Central memory CD4-positive, alpha-beta T cell (primary cell): ENCODE measurements around the gene MAGT1.
A peak's percentile ranks its signal among the peaks of the same experiment; 100 is the strongest.
"Not testable (repeated sequence)": the region's sequence is repeated elsewhere in the genome, so short reads cannot be mapped to it uniquely, and the experiment has no call there.

Experiments used
- DNase-seq: peaks from one replicate; pipeline ENCODE4 v3.0.0; 2022
- total RNA-seq, 3 experiments: gene quantifications; one replicate each; lab custom pipeline; 2026; lab: John Stamatoyannopoulos, UW

MAGT1 gene
- total RNA-seq = 61.0 to 127 (median 114) reads per million in 3 experiments

DNA sequence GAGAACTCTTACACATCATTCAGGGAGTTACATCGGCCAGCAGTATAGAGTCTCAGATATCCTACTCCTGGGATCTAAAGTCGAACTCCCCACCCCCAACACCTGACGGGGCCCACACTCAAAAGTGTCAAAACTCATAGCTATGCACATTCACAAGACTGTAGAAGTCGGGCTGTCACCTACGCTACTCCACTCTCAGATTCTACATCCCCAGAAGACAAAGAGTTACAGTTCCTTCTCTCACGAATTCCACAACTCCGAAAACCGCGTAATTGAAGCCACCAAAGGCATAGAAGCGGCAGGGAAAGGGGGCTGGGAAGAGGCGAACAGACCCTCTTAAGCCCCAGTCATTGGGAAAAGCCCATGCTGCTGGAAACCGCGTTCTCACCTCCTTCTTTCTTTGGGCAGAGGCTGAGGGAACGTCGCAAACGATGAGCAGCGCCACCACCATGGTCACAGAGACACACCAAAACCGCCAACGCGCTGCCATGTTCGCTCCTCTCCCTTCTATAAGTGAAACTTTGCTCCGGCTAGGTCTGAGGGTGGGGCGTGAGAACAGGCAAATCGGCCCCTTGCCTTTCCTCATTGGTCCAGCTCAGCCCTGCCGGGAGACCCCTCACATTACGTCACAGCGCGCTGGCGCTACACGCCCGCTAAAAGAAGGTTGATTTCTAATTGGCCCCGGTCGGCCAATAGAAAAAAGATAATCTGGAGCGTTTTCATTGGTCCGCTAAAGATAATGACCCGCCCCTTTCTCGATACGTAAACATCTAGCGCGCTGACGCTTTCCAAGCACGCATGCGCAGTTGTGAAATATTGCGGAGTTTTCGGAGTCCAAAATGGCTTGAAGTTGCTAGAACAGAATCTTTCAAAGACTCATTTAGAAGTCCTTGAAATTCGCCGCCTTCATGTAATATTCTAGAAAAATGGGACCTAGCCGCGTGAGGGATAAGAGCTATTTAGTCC, at the start of gene MAGT1:
Gene MAGT1 (minus strand): TSS at position 515 of the 966 bp plus-strand sequence. CDS start 25 bp downstream, at position 490.
- peak; percentile 95 for DNase-seq

DNA sequence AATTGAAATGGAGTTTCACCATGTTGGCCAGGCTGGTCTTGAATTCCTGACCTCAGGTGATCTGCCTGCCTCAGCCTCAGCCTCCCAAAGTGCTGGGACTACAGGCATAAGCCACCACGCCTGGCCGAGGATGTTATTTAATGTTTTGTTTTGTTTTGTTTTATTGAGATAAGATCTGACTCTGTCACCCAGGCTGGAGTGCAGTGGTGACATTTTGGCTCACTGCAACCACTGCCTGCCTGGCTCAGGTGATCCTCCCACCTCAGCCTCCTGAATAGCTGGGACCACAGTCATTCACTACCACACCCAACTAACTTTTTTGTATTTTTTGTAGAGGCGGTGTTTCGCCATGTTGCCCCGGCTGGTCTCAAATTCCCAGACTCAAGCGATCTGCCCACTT, 49.8 kb upstream of the MAGT1 start:
- not testable (repeated sequence) for DNase-seq

DNA sequence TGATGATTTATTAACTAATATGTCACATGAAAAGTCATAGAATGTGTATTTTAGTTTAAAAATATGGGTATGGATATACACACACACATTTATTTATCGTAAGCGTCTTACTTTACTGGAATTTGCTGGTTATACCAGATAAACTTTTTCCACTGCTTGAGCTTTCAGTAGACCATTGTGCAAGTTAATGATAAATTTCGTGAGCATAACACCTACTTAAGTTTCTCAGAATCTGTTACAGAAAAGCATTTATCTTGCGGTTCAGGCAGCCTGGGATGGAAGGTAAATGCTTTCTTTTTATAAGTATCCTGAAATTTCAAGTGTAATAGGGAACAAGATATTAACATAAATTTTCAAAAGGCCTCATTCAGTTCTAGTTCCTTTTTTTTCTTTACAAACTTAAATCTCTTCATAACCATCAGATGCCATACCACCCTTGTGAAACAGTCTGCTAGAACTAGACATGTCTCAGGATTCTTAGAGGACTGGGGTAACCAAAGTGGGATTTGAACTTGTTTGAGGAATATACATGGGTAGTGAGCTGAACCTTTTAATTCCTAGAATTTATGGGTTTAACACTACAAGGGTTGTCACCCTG, 42.9 kb upstream of the MAGT1 start:
- DNase-seq = no peak

DNA sequence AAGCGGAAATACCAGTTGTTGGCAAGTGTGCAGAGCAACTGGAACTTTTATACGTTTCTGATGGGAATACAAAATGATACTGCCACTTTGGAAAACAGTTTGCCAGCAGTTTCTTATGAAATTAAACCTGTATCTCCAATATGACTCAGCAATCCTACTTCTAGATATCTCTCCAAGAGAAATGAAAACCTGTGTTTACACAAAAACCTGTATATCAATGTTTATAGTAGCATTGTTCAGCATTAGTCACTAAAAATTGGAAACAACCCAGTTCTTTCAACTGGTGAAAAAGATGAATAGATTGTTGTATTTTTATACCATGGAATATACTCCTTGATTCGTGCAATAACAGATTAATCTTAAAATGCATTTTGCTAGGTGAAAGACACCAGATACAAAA, 42.1 kb upstream of the MAGT1 start:
- DNase-seq = no peak

DNA sequence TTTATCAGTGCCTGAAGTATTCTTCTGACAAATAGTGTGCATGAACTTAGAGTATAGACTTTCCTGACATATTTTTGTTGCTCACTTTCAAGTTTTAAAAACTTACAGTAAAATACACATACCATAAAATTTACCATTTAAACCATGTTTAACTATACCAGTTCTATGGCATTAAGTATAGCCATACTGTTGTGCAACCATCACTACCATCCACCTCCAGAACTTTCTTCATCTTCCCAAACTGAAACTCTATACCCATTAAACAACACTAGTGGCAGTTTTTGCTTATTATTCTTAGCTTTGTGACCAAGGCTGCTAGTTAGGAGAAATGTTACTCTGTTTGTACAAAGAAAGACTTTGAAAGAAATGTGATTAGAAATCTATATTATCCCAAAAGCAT, 41.1 kb upstream of the MAGT1 start:
- DNase-seq = no peak

DNA sequence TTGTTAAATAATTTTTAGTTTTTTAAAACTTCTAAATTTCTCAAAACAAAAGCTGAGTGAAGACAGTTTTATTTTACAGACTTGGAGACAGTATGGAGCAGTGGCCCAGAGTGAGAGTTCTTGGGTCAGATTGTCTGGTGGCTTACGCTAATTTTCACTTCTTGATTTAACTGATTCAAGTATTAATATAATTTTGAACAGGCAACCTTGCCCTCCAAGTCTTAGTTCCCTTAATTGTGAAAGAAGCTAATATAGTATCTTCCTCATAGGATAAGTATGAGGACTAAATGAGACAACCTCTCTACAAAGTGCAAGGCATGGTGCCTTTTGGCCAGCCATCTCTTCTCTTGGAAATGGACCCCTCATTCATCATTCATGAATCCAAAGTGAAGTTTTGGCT, 40.7 kb upstream of the MAGT1 start:
- no peak for DNase-seq

DNA sequence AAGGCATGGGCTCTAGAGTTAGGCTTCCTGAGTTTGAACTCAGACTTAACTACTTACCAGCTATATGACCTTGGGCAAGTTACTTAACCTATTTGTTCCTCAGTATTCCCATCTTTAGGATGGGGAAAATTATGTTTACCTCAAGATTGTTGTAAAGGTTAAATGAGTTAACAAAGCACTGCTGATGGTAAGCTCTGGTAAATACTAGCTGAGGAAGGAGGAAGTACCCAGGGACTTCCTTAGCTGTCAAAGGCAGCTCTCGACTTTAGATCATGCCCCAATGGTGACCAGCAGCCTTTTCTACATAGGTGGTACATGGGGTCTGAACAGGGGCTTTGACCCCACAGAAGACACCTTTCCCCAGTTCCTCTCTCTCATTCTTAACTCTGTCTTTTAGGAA, 35.3 kb upstream of the MAGT1 start:
- DNase-seq = no peak

DNA sequence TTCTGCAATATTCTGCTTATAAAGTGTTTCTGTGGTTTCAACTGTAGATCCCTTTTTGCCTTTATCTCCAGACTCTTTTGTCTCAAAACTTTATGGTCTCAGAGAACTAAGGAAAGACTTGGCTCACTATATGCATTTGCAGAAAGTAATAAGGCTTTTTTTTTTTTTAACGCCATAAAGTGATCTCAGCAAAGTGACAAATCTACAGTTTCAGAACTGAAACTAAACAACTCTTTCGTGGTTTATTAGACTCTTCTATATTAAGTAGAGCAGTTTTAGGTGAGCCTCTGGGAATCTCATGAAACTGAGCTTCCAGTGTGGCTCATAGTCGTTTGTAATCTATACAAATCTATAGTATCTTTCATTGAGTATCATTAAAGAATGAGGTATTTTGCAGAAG, 30.5 kb upstream of the MAGT1 start:
- no peak for DNase-seq

DNA sequence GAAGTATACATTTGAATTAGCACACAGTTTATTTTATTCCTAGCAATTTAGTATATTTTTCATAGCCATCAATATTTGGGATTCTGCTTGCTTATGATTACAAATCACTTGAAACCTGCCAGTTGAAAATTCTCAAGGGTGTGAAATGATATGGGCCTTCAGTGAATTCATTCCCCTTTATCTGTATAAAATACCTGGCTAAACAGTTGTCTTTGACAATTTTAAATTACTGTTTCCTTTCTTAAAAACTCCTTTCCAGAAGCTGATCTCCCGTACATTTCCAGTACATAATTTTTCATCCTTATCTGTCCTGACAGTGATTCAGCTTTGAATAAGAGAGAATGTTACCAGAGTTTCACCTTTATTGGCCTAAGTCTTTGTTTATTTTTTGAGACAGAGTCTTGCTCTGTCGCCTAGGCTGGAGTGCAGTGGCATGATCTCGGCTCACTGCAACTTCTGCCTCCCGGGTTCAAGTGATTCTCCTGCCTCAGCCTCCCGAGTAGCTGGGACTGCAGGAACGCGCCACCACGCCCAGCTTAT, 29.2 kb upstream of the MAGT1 start:
- no peak for DNase-seq

DNA sequence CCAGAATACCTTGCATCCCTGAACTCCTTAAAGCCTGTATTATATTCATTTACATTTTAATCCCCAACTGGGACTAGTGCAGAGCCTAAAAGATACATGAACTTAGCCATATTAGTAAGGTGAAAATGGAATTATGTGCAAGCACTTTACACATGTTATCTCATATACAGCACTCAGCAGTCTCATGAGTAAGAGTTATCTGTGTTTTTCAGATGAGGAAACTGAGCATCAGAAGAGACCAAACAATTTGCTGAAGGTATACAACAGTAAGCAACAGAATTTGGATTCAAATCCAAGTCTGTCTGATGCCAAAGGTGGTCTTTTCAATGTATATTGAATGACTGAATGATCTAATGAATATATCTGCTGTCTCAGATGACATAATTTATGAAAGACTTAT, 27.6 kb upstream of the MAGT1 start:
- DNase-seq = no peak

DNA sequence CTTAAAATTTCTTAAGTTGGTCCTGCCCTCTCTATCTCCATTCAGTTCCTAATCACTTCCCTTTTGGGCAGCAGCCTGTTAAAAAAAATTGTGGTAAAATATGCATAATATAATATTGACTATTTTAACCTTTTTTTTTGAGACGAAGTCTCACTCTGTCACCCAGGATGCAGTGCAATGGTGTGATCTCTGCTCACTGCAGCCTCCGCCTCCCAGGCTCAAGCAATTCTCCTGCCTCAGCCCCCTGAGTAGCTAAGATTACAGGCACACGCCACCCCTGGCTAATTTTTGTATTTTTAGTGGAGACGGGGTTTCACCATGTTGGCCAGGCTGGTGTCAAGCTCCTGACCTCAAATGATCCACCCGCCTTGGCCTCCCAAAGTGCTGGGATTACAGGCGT, 24.1 kb upstream of the MAGT1 start:
- not testable (repeated sequence) for DNase-seq

DNA sequence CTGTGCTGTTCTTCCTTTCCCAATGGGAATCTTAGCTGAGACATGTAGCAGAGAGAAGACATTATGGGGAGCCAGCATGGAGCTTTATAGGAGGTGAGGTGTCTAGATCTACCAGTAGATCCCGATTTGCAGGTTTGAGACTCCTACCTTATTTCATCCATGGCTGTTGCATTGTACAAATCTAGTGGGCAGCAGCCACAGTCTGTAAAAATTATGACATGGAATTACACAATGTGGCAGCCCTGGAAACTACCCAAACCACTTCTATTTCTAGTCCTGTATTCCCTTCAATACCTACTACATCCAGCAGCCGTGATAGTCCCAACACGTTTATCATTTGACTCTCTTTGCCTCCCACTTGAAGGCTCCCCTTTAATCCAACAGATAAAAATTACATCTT, 23.3 kb upstream of the MAGT1 start:
- no peak for DNase-seq

DNA sequence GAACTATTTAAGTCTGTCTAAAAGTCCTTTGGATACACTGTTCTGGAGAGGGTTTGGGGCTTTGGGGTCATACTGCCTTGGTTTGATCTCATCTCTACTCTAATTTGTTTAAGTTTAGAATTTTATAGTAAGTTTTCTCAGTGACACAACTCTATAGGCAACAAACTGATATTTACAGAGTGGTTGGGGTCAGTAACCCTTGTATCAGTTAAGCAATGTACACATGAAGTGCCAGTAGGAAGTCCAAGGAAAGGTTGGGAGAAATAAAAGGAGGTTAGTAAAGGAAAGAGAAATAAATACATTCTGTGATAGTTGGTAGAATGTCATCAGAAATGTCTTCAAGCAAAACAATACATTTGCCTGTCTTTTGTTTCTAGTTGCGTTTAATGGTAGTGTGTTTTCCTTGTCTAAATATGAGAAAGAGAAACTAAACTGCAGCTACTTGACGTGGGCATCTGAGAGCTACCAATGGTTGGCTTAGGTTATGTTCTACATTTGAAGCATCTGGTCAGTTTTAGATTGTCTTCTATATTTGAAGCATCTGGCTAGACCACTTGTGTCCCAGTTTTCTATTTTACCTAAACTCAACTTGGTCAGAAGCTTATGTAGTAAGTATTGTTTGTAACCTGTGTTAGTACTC, 22.2 kb upstream of the MAGT1 start:
- no peak for DNase-seq

DNA sequence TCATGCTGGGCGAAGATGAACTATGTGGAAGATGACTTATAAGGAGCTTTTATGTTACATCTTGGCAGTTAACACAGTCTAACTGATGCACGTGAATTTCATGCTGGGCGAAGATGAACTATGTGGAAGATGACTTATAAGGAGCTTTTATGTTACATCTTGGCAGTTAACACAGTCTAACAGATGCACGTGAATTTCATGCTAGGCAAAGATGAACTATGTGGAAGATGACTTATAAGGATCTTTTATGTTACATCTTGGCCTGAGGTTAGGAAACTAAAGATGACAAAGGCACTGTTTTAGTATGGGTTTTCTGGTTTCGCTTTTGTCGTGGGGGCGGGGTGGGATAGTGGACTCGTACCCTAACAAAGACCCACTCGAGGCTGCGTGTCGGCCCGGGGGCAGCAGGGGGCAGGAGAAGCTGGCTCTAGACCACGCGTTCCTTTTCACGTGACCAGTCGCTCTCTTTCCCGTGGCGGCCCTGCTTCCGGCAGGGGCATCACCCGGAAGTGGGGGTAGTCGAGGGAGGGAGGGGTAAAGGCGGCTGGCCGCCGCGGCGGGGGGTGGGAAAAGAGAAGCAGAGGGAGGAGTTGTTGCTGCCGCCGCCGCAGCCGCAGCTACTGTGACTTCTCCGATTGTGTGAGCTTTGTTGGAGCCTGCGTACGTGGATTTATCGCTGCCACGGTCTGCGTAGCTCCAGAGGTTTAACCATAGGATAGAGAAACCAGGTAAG, 15.0 kb upstream of the MAGT1 start, which contains the start of gene ATP7A:
Gene ATP7A (plus strand): TSS at position 586 of the 733 bp plus-strand sequence. CDS start 60,949 bp downstream, outside the sequence.
- peak; percentile 89 for DNase-seq

DNA sequence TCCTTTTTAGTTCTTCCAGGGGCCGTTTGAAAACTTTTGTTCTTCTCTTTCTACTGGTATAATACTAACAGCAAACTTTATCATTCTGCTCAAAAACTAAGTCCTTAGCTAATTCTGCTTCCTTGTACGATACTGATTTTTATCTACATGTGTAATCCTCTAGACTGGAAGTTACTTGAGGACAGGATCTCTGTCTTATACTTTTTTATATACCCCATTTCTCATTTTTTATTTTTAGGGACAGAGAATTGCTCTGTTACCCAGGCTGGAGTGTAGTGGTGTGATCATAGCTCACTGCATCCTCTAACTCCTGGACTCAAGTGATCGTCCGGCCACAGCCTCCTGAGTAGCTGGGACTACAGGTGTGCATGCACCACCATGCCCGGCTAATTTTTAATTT, 6.3 kb upstream of the MAGT1 start:
- DNase-seq = no peak

DNA sequence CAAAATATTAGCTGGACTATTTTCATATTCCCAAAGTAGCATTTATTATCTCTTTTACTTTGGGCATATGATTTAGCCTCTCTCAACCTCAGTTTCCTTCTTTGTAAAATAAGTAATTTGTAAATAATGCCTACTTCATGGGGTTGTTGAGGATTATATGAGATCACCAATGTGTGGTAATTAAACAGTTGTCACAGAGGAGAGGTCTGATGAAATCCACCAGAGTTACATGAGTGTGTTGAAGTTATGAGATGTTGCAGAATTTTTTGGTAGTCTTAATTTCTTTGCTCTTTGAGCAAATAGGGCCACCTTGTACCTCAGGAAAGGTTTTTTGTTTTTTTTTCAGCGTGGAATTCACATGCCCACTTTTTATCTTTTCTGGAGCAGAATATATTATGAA, 5.5 kb upstream of the MAGT1 start:
- no peak for DNase-seq

DNA sequence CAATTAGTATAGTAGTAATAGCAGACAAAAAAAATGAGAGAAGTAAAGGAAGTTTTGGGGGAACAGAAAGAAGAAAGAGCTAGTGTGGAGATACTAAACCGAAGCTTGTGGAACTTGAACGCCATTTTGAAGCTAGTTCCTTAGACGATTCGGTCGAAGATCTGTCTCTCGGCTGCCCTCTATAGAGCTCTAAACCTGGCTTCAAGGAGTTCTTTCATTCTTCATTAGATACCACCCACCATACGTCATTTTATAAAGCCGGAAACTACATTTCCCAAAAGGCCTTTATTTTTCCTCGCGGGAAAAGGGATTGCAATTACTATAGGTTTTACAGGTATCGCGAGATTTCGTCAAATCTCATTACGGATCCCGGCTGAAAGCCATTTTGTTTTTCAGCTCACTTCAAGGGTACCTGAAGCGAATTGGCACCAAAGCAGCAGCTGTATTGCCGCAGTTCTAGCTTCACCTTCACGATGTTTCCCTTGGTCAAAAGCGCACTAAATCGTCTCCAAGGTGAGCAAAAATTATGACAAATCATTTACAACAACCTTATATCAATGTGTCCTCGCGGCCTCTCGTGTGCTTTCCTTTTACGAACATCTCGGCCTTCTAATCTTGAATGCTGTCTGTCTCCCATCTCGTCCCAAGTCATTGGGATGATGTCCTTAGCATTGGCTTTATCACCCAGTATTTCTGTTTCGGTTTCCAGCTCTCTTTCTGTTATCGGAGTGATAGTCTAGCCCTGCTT, 4.0 kb upstream of the MAGT1 start, which contains the start of gene COX7B:
Gene COX7B (plus strand): TSS at position 388 of the 748 bp plus-strand sequence. CDS start 86 bp downstream, at position 474.
- peak; percentile 89 for DNase-seq

DNA sequence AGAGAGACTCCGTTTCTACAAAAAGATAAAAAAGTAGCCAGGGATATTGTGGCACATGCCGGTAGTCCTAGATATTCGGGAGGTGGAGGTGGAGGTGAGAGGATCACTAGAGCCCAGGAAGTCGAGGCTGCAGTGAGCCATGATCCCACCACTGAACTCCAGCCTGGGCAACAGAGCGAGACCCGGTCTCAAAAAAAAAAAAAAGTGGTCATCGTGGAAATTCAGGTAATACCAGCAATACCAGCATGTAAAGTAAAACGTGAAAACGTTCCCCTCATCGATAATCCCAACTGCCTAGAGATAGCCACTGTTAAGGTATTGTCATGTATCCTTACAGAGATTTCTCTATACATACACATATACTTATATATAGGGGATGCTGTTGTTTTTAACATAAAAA, 1.5 kb downstream of the MAGT1 start:
- DNase-seq = no peak

DNA sequence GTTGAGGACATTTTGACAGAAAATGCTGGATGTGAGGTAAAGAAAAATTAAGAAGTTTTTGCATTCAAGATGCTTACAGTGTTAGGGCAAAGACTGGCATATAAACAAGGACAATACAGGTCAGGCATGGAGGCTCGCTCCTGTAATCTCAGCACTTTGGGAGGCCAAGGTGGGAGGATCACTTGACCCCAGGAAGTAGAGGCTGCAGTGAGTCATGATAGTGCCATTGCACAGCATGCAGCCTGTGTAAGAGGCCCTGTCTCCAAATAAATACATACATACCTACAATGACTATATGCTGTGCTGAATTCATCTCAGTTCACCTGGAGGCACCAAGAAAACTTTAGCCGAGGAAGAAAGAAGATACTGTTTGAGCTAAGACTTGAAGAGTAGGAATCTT, 2.3 kb downstream of the MAGT1 start:
- DNase-seq = no peak

DNA sequence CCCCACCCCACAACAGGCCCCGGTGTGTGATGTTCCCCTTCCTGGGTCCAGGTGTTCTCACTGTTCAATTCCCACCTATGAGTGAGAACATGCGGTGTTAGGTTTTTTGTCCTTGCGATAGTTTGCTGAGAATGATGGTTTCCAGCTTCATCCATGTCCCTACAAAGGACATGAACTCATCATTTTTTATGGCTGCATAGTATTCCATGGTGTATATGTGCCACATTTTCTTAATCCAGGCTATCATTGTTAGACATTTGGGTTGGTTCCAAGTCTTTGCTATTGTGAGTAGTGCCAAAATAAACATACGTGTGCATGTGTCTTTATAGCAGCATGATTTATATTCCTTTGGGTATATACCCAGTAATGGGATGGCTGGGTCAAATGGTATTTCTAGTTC, 13.8 kb downstream of the MAGT1 start:
- not testable (repeated sequence) for DNase-seq

DNA sequence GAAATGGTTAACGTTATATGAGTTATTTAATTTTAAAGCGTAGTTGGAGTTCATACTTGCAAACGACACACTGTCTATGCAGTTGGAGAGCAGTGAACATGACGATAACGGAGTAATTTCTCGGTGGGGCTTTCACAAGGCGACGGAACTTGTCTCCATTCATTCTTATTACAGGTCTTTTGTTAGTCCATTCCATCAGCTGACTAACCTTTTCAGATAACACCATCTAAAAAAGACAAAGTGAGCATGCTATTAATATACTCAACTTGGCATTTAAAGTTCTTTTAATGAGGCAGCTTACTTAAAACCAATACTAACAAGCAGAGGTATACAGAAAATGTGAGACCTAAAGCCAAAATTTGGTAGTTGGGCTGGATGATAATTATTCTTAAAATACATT, 19.9 kb downstream of the MAGT1 start:
- DNase-seq = no peak

DNA sequence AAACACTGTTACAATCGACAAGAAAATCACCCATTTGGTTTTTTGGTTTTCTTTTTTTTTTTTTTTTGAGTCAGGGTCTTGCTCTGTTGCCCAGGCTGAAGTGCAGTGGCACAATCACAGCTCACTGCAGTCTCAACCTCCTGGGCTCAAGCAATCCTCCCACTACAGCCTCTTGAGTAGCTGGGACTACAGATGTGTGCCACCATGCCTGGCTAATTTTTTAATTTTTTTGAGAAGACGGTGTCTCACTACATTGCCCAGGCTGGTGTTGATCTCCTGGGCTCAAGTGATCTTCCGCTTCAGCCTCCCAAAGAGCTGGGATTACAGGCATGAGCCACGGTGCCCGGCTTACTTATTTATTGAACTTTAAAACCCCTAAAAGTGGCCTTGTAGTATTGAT, 63.7 kb downstream of the MAGT1 start:
- DNase-seq = not testable (repeated sequence)
